Panc1 (cell line): Measurements from ENCODE around the gene PSD4.

Source experiments
- CTCF ChIP-seq: fragments of 450-650 bp; IDR thresholded peaks from 2 replicates; pipeline ENCODE4 v1.5.1; 2017; ENCODE audit warnings: mild to moderate bottlenecking
- POLR2AphosphoS5 ChIP-seq: IDR thresholded peaks from 2 replicates; pipeline ENCODE4 v1.6.1; 2012; ENCODE audit warnings: mild to moderate bottlenecking, low read depth, low read length, moderate library complexity

DNA sequence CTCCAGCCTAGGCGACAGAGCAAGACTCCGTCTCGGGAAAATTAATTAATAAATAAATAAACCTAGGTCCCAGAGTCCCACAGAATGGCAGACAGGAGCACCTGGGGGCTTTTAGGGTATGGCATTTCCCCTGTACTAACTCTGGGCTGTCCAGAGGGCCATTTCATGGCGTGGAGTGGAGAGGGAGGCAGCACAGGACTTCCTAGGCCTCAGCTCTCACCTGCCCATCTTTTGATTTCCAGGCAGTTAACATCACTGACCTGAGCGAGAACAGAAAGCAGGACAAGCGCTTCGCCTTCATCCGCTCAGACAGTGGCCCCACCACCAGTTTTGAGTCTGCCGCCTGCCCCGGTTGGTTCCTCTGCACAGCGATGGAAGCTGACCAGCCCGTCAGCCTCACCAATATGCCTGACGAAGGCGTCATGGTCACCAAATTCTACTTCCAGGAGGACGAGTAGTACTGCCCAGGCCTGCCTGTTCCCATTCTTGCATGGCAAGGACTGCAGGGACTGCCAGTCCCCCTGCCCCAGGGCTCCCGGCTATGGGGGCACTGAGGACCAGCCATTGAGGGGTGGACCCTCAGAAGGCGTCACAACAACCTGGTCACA lies 41.3 kb upstream of the PSD4 start:
- no peak for TF ChIP-seq CTCF
- TF ChIP-seq POLR2AphosphoS5 = no peak
